Keratinocyte (primary cell): ENCODE measurements around the gene DPF3. TPM values are rescaled to one million over a fixed set of nuclear protein-coding genes. Genes with fewer than 3 reads are reported as not detected.

Source experiments
- DNase-seq: peaks from one replicate; pipeline ENCODE4 v3.0.0-alpha.2; 2011; ENCODE audit warnings: low read depth, missing footprints, low spot score
- FAIRE-seq: peaks from 2 replicates; lab custom pipeline; 2011; peaks lifted over from hg19 to GRCh38; lab: Jason Lieb, UNC
- H2AFZ ChIP-seq: 2 replicates; pipeline ENCODE4 v1.6.0; 2012; ENCODE audit warnings: low read length, control low read depth, inconsistent platforms; ENCODE audit not compliant: control insufficient read depth
- H3K27ac ChIP-seq: 2 replicates; pipeline ENCODE4 v1.5.1; 2011; ENCODE audit warnings: low read length; ENCODE audit not compliant: control insufficient read depth, insufficient read depth
- H3K27me3 ChIP-seq: 3 replicates; pipeline ENCODE4 v1.6.0; 2011; ENCODE audit warnings: low read length; ENCODE audit not compliant: control insufficient read depth, insufficient read depth; ENCODE audit errors: extremely low read depth
- H3K36me3 ChIP-seq, 2 experiments: 2 replicates in 1 of 2; 3 replicates in 1 of 2; pipeline ENCODE4 v1.5.1; 2011; ENCODE audit warnings: low read length in 2 of 2, mild to moderate bottlenecking in 1 of 2; ENCODE audit not compliant: control insufficient read depth in 2 of 2, insufficient read depth in 2 of 2; ENCODE audit errors: extremely low read depth in 1 of 2
- H3K4me1 ChIP-seq: 3 replicates; pipeline ENCODE4 v1.5.1; 2011; ENCODE audit warnings: low read length; ENCODE audit not compliant: control insufficient read depth, insufficient read depth; ENCODE audit errors: extremely low read depth
- H3K4me2 ChIP-seq: 3 replicates; pipeline ENCODE4 v1.6.0; 2011; ENCODE audit warnings: low read depth, low read length; ENCODE audit not compliant: control insufficient read depth, insufficient read depth; ENCODE audit errors: extremely low read depth
- H3K4me3 ChIP-seq, 3 experiments: fragments of 200-600 bp in 1 of 3; sonication (generic) in 1 of 3; 2 replicates in 2 of 3; 3 replicates in 1 of 3; pipeline ENCODE4 v1.5.1; 2011 to 2016; ENCODE audit warnings: low read length in 3 of 3, mild to moderate bottlenecking in 3 of 3, control low read depth in 2 of 3, inconsistent platforms in 1 of 3, low read depth in 1 of 3, mixed read lengths in 1 of 3, mixed run types in 1 of 3, moderate library complexity in 1 of 3; ENCODE audit not compliant: control insufficient read depth in 2 of 3, insufficient read depth in 2 of 3; ENCODE audit errors: extremely low read depth in 1 of 3
- H3K79me2 ChIP-seq: 2 replicates; pipeline ENCODE4 v1.6.0; 2012; ENCODE audit warnings: low read length; ENCODE audit not compliant: control insufficient read depth, insufficient read depth
- H3K9ac ChIP-seq: 3 replicates; pipeline ENCODE4 v1.6.0; 2011; ENCODE audit warnings: low read length; ENCODE audit not compliant: control insufficient read depth, insufficient read depth; ENCODE audit errors: extremely low read depth
- H3K9me1 ChIP-seq: 3 replicates; pipeline ENCODE4 v1.6.0; 2011; ENCODE audit warnings: low read length; ENCODE audit not compliant: control insufficient read depth, insufficient read depth; ENCODE audit errors: extremely low read depth
- H3K9me3 ChIP-seq: 2 replicates; pipeline ENCODE4 v1.5.1; 2012; ENCODE audit warnings: low read depth, low read length; ENCODE audit not compliant: control insufficient read depth
- H4K20me1 ChIP-seq: 3 replicates; pipeline ENCODE4 v1.6.0; 2011; ENCODE audit warnings: low read length; ENCODE audit not compliant: control insufficient read depth, insufficient read depth; ENCODE audit errors: extremely low read depth
- EZH2 ChIP-seq: IDR thresholded peaks from one replicate; pipeline ENCODE4 v1.6.1; 2012; ENCODE audit warnings: inconsistent platforms, mild to moderate bottlenecking, low read length, moderate library complexity
- dilution Hi-C: fragments of 300-500 bp; cut with MboI; formaldehyde crosslinking; loops from one replicate; pipeline ENCODE4 v1.7.0; 2020; ENCODE audit warnings: low sequenced_read_pairs; ENCODE audit not compliant: extremely low pct_ligation_motif_present
- polyA plus RNA-seq, 5 experiments: library from polyadenylated mRNA; depleted of rRNA in 3 of 5; stranded (reverse) in 3 of 5; stranded (forward) in 1 of 5; unstranded in 1 of 5; fragments of >200 nt; gene quantifications; 1 replicate in 1 of 5; 2 replicates in 3 of 5; 3 replicates in 1 of 5; pipeline versions ENCODE4 v1.2.1 to v1.2.3, GENCODE V29; 2011 to 2012; ENCODE audit warnings: missing spikeins in 2 of 5, low read depth in 1 of 5, low replicate concordance in 1 of 5
- TF ChIP-seq, protein P1 (sequence below), 3 experiments: IDR thresholded peaks in 1 of 3; conservative IDR thresholded peaks in 1 of 3; optimal IDR thresholded peaks in 1 of 3; 2 replicates in 2 of 3; 3 replicates in 1 of 3; pipeline versions ENCODE3 to v1.5.1; 2011; ENCODE audit warnings: low read length in 3 of 3, mild to moderate bottlenecking in 3 of 3, moderate library complexity in 2 of 3, control low read depth in 1 of 3, inconsistent platforms in 1 of 3; ENCODE audit not compliant: insufficient read depth in 2 of 3; ENCODE audit errors: extremely low read depth in 1 of 3

Gene DPF3
- polyA plus RNA-seq, 1 donor (not counting 4 experiments of a cell fraction or from before 2014, with no cell fraction given), result 1.1 TPM

DNA sequence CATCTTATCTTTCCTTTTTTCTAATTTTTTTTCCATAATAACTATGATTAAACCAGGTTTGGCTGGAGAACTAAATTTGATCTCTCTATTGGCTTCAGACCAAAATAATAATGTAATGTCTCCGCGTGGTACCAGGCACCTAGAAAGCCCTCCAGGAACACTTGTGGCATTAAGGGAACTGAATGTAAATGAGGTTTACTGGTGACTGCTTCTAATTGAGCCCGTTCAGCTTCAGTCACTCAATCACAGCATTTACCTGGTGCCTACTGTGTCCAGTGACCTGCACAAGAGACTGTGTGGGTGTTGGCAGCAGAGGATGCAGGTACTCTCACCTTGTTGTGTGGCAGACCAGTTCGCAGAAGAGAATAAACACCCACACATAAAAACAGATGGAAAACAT, 302.5 kb downstream of the DPF3 start:
- no peaks in the 10 kb centered on the region for H3K36me3 ChIP-seq
- no peak overlapping the region for H2AFZ ChIP-seq
- TF ChIP-seq, protein P1, sequence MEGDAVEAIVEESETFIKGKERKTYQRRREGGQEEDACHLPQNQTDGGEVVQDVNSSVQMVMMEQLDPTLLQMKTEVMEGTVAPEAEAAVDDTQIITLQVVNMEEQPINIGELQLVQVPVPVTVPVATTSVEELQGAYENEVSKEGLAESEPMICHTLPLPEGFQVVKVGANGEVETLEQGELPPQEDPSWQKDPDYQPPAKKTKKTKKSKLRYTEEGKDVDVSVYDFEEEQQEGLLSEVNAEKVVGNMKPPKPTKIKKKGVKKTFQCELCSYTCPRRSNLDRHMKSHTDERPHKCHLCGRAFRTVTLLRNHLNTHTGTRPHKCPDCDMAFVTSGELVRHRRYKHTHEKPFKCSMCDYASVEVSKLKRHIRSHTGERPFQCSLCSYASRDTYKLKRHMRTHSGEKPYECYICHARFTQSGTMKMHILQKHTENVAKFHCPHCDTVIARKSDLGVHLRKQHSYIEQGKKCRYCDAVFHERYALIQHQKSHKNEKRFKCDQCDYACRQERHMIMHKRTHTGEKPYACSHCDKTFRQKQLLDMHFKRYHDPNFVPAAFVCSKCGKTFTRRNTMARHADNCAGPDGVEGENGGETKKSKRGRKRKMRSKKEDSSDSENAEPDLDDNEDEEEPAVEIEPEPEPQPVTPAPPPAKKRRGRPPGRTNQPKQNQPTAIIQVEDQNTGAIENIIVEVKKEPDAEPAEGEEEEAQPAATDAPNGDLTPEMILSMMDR (optimal IDR thresholded peaks at IDR 0.05 in 1 of 3, IDR thresholded peaks at IDR 0.05 in 1 of 3, conservative IDR thresholded peaks at IDR 0.05 in 1 of 3; ENCODE audit: extremely low read depth in 1 of 3, insufficient read depth in 2 of 3, low read length in 3 of 3), result no peak
- no peak for TF ChIP-seq EZH2

GRCh38 chr14:72590577-72590976, 303.3 kb downstream of the DPF3 start:
- dilution Hi-C loops, result no loop called here
- Histone ChIP-seq H3K27me3 (peaks cover 5% of the 10 kb centered on the region), H3K27ac (no peak overlapping the region), H3K36me3 (no peaks in the 10 kb centered on the region), H3K4me1 (no peaks in the 10 kb centered on the region), H3K4me2 (no peak overlapping the region), H3K9me3 (no peaks in the 10 kb centered on the region), H3K9ac (no peak overlapping the region), H2AFZ (no peak overlapping the region), H3K9me1 (no peaks in the 10 kb centered on the region), H3K4me3 (no peak overlapping the region), H3K79me2 (no peaks in the 10 kb centered on the region), H4K20me1 (no peaks in the 10 kb centered on the region)
- no peak for TF ChIP-seq EZH2
- TF ChIP-seq, protein P1 (optimal IDR thresholded peaks at IDR 0.05 in 1 of 3, IDR thresholded peaks at IDR 0.05 in 1 of 3, conservative IDR thresholded peaks at IDR 0.05 in 1 of 3; ENCODE audit: extremely low read depth in 1 of 3, insufficient read depth in 2 of 3, low read length in 3 of 3), result no peak
- FAIRE-seq, result no peak
- DNase-seq, result no peak

More for the DNA sequence above, 302.5 kb downstream of the DPF3 start:
- no peak overlapping the region for H3K4me3 ChIP-seq
- peaks cover 5% of the 10 kb centered on the region for H3K27me3 ChIP-seq
- H3K4me2 ChIP-seq, result no peak overlapping the region
- FAIRE-seq (no peak), DNase-seq (no peak)
- H3K79me2 ChIP-seq, result no peaks in the 10 kb centered on the region
- H4K20me1 ChIP-seq, result no peaks in the 10 kb centered on the region
- dilution Hi-C loops, result no loop called here
- H3K9me3 ChIP-seq, result no peaks in the 10 kb centered on the region
- no peaks in the 10 kb centered on the region for H3K9me1 ChIP-seq
- H3K9ac ChIP-seq, result no peak overlapping the region
- no peaks in the 10 kb centered on the region for H3K4me1 ChIP-seq
- no peak overlapping the region for H3K27ac ChIP-seq
